ENCODE data around the gene OOSP4B.
"Not testable (repeated sequence)": the region's sequence is repeated elsewhere in the genome, so short reads cannot be mapped to it uniquely, and the experiment has no call there.

Gene OOSP4B

GRCh38 chr11:60016881-60017280 lies at the start of gene OOSP4B:
Gene OOSP4B (plus strand): TSS chr11:60017181.
- DNase-seq = no peak

- no peak for DNase-seq
These were observed 49.1 kb upstream of the OOSP4B start for GRCh38 chr11:59967677-59968394.

- DNase-seq = no peak
These were observed 48.6 kb upstream of the OOSP4B start for GRCh38 chr11:59968395-59968783.

- DNase-seq = no peak
These were observed 43.9 kb upstream of the OOSP4B start for GRCh38 chr11:59973097-59973496.

GRCh38 chr11:59981106-59981770 lies 35.7 kb upstream of the OOSP4B start:
- DNase-seq = no peak

GRCh38 chr11:59982037-59982436 lies 34.9 kb upstream of the OOSP4B start:
- DNase-seq = not testable (repeated sequence)

GRCh38 chr11:59983212-59983611 lies 33.8 kb upstream of the OOSP4B start:
- no peak for DNase-seq

GRCh38 chr11:59984368-59984767 lies 32.6 kb upstream of the OOSP4B start:
- DNase-seq = no peak

GRCh38 chr11:59990421-59990820 lies 26.6 kb upstream of the OOSP4B start:
- no peak for DNase-seq

- DNase-seq = no peak
These were observed 24.6 kb upstream of the OOSP4B start for GRCh38 chr11:59992425-59992824.

GRCh38 chr11:59997800-59998199 lies 19.2 kb upstream of the OOSP4B start:
- no peak for DNase-seq

GRCh38 chr11:59999691-60000090 lies 17.3 kb upstream of the OOSP4B start:
- DNase-seq = no peak

- DNase-seq = no peak
These were observed 13.3 kb upstream of the OOSP4B start for GRCh38 chr11:60003729-60004128.

- DNase-seq = no peak
These were observed 11.6 kb upstream of the OOSP4B start for GRCh38 chr11:60005360-60005759.

GRCh38 chr11:60018058-60018457 lies 1.1 kb downstream of the OOSP4B start:
- DNase-seq = no peak

- DNase-seq = not testable (repeated sequence)
These were observed 3.4 kb downstream of the OOSP4B start for GRCh38 chr11:60020376-60020775.

- DNase-seq = no peak
These were observed 12.1 kb downstream of the OOSP4B start for GRCh38 chr11:60029015-60029632.

GRCh38 chr11:60040109-60040508 lies 23.1 kb downstream of the OOSP4B start, which contains the start of gene OOSP2:
Gene OOSP2 (plus strand): TSS chr11:60040409. CDS start chr11:60040460, 51 bp downstream.
- no peak for DNase-seq

GRCh38 chr11:60050422-60050821 lies 33.4 kb downstream of the OOSP4B start:
- DNase-seq = not testable (repeated sequence)

GRCh38 chr11:60050839-60051238 lies 33.9 kb downstream of the OOSP4B start:
- DNase-seq = not testable (repeated sequence)

GRCh38 chr11:60056349-60056969 lies 39.5 kb downstream of the OOSP4B start, which contains the start of gene MS4A3:
Gene MS4A3 (plus strand): TSS chr11:60056665. CDS start chr11:60061161, 4,496 bp downstream.
- no peak for DNase-seq

- no peak for DNase-seq
These were observed 42.1 kb downstream of the OOSP4B start for GRCh38 chr11:60059052-60059451.

GRCh38 chr11:60059521-60060240 lies 42.7 kb downstream of the OOSP4B start:
- DNase-seq = no peak

Data from activated CD8-positive, alpha-beta memory T cell treated with anti-CD3 and anti-CD28 coated beads, Interleukin-2, amount 50 U/mL, for 4 hours (primary cell).